Neural cell (in vitro differentiated cells): ENCODE data around the gene FUBP1. TPM values are rescaled to one million over a fixed set of nuclear protein-coding genes. Genes with fewer than 3 reads are reported as not detected.

ENCODE experiments used
- H2AFZ ChIP-seq: fragments of 200-600, 300-800 bp; sonication (generic), shearing (Covaris generic); 2 replicates; pipeline ENCODE4 v1.6.0; 2014; ENCODE audit warnings: low read depth, mild to moderate bottlenecking, antibody characterized with exemption, low read length, moderate library complexity
- H3F3A ChIP-seq: fragments of 200-600 bp; shearing (Covaris generic); 2 replicates; pipeline ENCODE4 v1.6.1; 2016; ENCODE audit warnings: mild to moderate bottlenecking, moderate library complexity, mixed read lengths, antibody characterized with exemption, low read length; ENCODE audit not compliant: insufficient read depth, poor library complexity, severe bottlenecking
- H3K27ac ChIP-seq: fragments of 200-600, 300-800 bp; sonication (generic), shearing (Covaris generic); 2 replicates; pipeline ENCODE4 v1.5.1; 2014; ENCODE audit warnings: mild to moderate bottlenecking, low read length, moderate library complexity
- H3K27me3 ChIP-seq: fragments of 300-800, 200-600 bp; sonication (generic), shearing (Covaris generic); 2 replicates; pipeline ENCODE4 v1.6.0; 2014; ENCODE audit warnings: mild to moderate bottlenecking, low read depth, low read length, moderate library complexity; ENCODE audit not compliant: insufficient read depth
- H3K36me3 ChIP-seq: fragments of 300-800, 200-600 bp; sonication (generic), shearing (Covaris generic); 2 replicates; pipeline ENCODE4 v1.5.1; 2014; ENCODE audit warnings: mild to moderate bottlenecking, antibody characterized with exemption, low read length, moderate library complexity; ENCODE audit not compliant: insufficient read depth
- H3K4me2 ChIP-seq: fragments of 300-800, 200-600 bp; sonication (generic), shearing (Covaris generic); 2 replicates; pipeline ENCODE4 v1.6.0; 2014; ENCODE audit warnings: mild to moderate bottlenecking, low read length
- H3K4me3 ChIP-seq: fragments of 300-800, 200-600 bp; sonication (generic), shearing (Covaris generic); 2 replicates; pipeline ENCODE4 v1.5.1; 2014; ENCODE audit warnings: mild to moderate bottlenecking, low read length, moderate library complexity
- H3K79me2 ChIP-seq: fragments of 200-600 bp; shearing (Covaris generic); replicated peaks from 2 replicates; pipeline ENCODE4 v1.6.0; 2014; ENCODE audit warnings: mild to moderate bottlenecking, low read length, moderate library complexity; ENCODE audit not compliant: insufficient read depth
- H3K9ac ChIP-seq: fragments of 300-800, 200-600 bp; sonication (generic), shearing (Covaris generic); 2 replicates; pipeline ENCODE4 v1.6.1; 2016; ENCODE audit warnings: mild to moderate bottlenecking, low read length, mixed read lengths
- H3K9me2 ChIP-seq: fragments of 200-600 bp; shearing (Covaris generic); 2 replicates; pipeline ENCODE4 v1.6.1; 2016; ENCODE audit warnings: mild to moderate bottlenecking, low read length, mixed read lengths; ENCODE audit not compliant: insufficient read depth
- H3K9me3 ChIP-seq: fragments of 200-600, 300-800 bp; sonication (generic), shearing (Covaris generic); 2 replicates; pipeline ENCODE4 v1.6.1; 2016; ENCODE audit warnings: mild to moderate bottlenecking, mixed run types, low read length, moderate library complexity, mixed read lengths
- H4K20me1 ChIP-seq: fragments of 200-600 bp; shearing (Covaris generic); 2 replicates; pipeline ENCODE4 v1.6.1; 2016; ENCODE audit warnings: mild to moderate bottlenecking, mixed run types; ENCODE audit not compliant: insufficient read depth
- EP300 ChIP-seq: fragments of 450-650 bp; conservative IDR thresholded peaks from 2 replicates; pipeline ENCODE4 v1.6.1; 2014; ENCODE audit warnings: antibody characterized with exemption, mild to moderate bottlenecking, moderate library complexity; ENCODE audit not compliant: poor library complexity, severe bottlenecking
- EZH2 ChIP-seq: fragments of 200-600, 300-800 bp; shearing (Covaris generic), sonication (generic); IDR thresholded peaks from 2 replicates; pipeline ENCODE4 v1.6.1; 2014; ENCODE audit warnings: antibody characterized with exemption, low read length, borderline replicate concordance, mild to moderate bottlenecking; ENCODE audit not compliant: insufficient read depth, poor library complexity, severe bottlenecking
- MXI1 ChIP-seq: fragments of 450-650 bp; conservative IDR thresholded peaks from 2 replicates; pipeline ENCODE4 v1.6.1; 2014; ENCODE audit warnings: antibody characterized with exemption, mild to moderate bottlenecking; ENCODE audit not compliant: poor library complexity, severe bottlenecking
- POLR2AphosphoS5 ChIP-seq: IDR thresholded peaks from 2 replicates; pipeline ENCODE4 v1.6.1; 2012
- RAD21 ChIP-seq: fragments of 450-650 bp; conservative IDR thresholded peaks from 2 replicates; pipeline ENCODE4 v1.6.1; 2014; ENCODE audit warnings: antibody characterized with exemption, mild to moderate bottlenecking, moderate library complexity
- SMC3 ChIP-seq: fragments of 450-650 bp; conservative IDR thresholded peaks from 2 replicates; pipeline ENCODE4 v1.6.1; 2014; ENCODE audit warnings: antibody characterized with exemption, mild to moderate bottlenecking, moderate library complexity; ENCODE audit not compliant: poor library complexity
- TAF1 ChIP-seq: IDR thresholded peaks from 2 replicates; pipeline ENCODE4 v1.6.1; 2012; ENCODE audit warnings: low read depth
- polyA plus RNA-seq: library from polyadenylated mRNA; depleted of rRNA; stranded (reverse); fragments of >200 nt; gene quantifications from 2 replicates; pipeline ENCODE4 v1.2.3, GENCODE V29; 2014
- TF ChIP-seq, protein P1 (sequence below): IDR thresholded peaks from 2 replicates; pipeline ENCODE4 v1.6.1; 2012; ENCODE audit warnings: borderline replicate concordance
- TF ChIP-seq, protein P2 (sequence below): fragments of 450-650 bp; IDR thresholded peaks from 2 replicates; pipeline ENCODE4 v1.5.1; 2014; ENCODE audit warnings: antibody characterized with exemption, mild to moderate bottlenecking, moderate library complexity; ENCODE audit not compliant: poor library complexity, severe bottlenecking

FUBP1 gene
- polyA plus RNA-seq, 1 donor from 2014 or later: 630 TPM

DNA sequence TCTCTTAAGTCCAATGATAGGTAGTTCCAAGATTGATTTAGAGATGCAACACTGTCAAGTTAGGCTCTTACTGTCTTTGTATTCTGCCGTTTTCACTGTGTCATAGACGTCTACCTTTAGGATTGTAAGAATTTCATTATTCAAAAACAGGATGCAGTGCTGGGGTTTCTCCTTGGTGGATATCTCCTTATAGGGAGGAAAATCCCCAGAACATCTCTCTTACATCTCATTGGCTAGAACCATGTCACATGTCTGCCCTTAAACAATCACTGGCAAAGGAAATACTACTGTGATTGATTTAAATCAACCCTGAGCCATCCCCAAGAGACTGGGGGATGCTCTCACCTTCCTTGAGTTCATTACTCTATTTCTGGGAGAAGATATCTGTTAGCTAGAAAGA lies 10.9 kb upstream of the FUBP1 start:
- Histone ChIP-seq H3K79me2 (peaks cover 51% of the 10 kb centered on the region), H3K9me3 (no peaks in the 10 kb centered on the region), H3K36me3 (no peaks in the 10 kb centered on the region), H3K4me3 (no peak overlapping the region), H3F3A (no peaks in the 10 kb centered on the region), H3K27ac (peak overlapping the region; percentile 38), H3K9me2 (no peaks in the 10 kb centered on the region), H3K4me2 (no peak overlapping the region), H3K27me3 (no peaks in the 10 kb centered on the region), H2AFZ (no peak overlapping the region), H4K20me1 (no peaks in the 10 kb centered on the region), H3K9ac (no peak overlapping the region)
- TF ChIP-seq POLR2AphosphoS5 (no peak), TAF1 (no peak), EP300 (no peak), SMC3 (no peak), EZH2 (no peak), MXI1 (no peak), RAD21 (no peak)
- TF ChIP-seq, protein P1, sequence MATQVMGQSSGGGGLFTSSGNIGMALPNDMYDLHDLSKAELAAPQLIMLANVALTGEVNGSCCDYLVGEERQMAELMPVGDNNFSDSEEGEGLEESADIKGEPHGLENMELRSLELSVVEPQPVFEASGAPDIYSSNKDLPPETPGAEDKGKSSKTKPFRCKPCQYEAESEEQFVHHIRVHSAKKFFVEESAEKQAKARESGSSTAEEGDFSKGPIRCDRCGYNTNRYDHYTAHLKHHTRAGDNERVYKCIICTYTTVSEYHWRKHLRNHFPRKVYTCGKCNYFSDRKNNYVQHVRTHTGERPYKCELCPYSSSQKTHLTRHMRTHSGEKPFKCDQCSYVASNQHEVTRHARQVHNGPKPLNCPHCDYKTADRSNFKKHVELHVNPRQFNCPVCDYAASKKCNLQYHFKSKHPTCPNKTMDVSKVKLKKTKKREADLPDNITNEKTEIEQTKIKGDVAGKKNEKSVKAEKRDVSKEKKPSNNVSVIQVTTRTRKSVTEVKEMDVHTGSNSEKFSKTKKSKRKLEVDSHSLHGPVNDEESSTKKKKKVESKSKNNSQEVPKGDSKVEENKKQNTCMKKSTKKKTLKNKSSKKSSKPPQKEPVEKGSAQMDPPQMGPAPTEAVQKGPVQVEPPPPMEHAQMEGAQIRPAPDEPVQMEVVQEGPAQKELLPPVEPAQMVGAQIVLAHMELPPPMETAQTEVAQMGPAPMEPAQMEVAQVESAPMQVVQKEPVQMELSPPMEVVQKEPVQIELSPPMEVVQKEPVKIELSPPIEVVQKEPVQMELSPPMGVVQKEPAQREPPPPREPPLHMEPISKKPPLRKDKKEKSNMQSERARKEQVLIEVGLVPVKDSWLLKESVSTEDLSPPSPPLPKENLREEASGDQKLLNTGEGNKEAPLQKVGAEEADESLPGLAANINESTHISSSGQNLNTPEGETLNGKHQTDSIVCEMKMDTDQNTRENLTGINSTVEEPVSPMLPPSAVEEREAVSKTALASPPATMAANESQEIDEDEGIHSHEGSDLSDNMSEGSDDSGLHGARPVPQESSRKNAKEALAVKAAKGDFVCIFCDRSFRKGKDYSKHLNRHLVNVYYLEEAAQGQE: no peak
- TF ChIP-seq, protein P2, sequence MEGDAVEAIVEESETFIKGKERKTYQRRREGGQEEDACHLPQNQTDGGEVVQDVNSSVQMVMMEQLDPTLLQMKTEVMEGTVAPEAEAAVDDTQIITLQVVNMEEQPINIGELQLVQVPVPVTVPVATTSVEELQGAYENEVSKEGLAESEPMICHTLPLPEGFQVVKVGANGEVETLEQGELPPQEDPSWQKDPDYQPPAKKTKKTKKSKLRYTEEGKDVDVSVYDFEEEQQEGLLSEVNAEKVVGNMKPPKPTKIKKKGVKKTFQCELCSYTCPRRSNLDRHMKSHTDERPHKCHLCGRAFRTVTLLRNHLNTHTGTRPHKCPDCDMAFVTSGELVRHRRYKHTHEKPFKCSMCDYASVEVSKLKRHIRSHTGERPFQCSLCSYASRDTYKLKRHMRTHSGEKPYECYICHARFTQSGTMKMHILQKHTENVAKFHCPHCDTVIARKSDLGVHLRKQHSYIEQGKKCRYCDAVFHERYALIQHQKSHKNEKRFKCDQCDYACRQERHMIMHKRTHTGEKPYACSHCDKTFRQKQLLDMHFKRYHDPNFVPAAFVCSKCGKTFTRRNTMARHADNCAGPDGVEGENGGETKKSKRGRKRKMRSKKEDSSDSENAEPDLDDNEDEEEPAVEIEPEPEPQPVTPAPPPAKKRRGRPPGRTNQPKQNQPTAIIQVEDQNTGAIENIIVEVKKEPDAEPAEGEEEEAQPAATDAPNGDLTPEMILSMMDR: no peak

DNA sequence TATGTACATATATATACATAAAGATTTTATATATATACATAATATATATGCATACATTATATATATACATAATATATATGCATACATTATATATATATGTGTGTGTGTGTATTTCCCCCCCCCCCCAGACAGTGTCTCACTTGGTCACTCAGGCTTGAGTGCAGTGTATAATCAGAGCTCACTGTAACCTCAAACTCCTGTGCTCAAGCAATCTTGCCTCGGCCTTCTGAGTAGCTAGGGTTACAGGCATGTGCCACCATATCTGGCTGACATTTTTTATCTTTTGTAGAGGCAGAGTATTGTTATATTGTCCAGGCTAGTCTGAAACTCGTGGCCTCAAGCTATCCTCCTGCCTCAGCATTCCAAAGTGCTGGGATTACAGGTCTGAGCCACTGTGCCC lies 9.0 kb upstream of the FUBP1 start:
- no peak overlapping the region for H2AFZ ChIP-seq
- H3F3A ChIP-seq: no peaks in the 10 kb centered on the region
- no peaks in the 10 kb centered on the region for H3K27me3 ChIP-seq
- no peaks in the 10 kb centered on the region for H3K9me2 ChIP-seq
- no peak overlapping the region for H3K9ac ChIP-seq
- no peak overlapping the region for H3K27ac ChIP-seq
- H3K36me3 ChIP-seq: no peaks in the 10 kb centered on the region
- no peak overlapping the region for H3K4me2 ChIP-seq
- no peaks in the 10 kb centered on the region for H4K20me1 ChIP-seq
- TF ChIP-seq TAF1: no peak
- TF ChIP-seq MXI1: no peak
- TF ChIP-seq RAD21: no peak
- TF ChIP-seq POLR2AphosphoS5: no peak
- TF ChIP-seq, protein P1: no peak
- no peak for TF ChIP-seq EZH2
- TF ChIP-seq EP300: no peak
- TF ChIP-seq, protein P2: no peak
- no peak for TF ChIP-seq SMC3
- H3K4me3 ChIP-seq: no peak overlapping the region
- peaks cover 48% of the 10 kb centered on the region for H3K79me2 ChIP-seq
- no peaks in the 10 kb centered on the region for H3K9me3 ChIP-seq
